Stimulated activated CD4-positive, alpha-beta T cell treated with anti-CD3 and anti-CD28 coated beads, Interleukin-15, amount 100 ng/mL, for 24 hours (primary cell): Measurements from ENCODE around the gene BEX2.
A peak's percentile ranks its signal among the peaks of the same experiment; 100 is the strongest.
"Not testable (repeated sequence)": the region's sequence is repeated elsewhere in the genome, so short reads cannot be mapped to it uniquely, and the experiment has no call there.

Experiments used
- DNase-seq: peaks from one replicate; pipeline ENCODE4 v3.0.0-alpha.2; 2020

The BEX2 gene

DNA sequence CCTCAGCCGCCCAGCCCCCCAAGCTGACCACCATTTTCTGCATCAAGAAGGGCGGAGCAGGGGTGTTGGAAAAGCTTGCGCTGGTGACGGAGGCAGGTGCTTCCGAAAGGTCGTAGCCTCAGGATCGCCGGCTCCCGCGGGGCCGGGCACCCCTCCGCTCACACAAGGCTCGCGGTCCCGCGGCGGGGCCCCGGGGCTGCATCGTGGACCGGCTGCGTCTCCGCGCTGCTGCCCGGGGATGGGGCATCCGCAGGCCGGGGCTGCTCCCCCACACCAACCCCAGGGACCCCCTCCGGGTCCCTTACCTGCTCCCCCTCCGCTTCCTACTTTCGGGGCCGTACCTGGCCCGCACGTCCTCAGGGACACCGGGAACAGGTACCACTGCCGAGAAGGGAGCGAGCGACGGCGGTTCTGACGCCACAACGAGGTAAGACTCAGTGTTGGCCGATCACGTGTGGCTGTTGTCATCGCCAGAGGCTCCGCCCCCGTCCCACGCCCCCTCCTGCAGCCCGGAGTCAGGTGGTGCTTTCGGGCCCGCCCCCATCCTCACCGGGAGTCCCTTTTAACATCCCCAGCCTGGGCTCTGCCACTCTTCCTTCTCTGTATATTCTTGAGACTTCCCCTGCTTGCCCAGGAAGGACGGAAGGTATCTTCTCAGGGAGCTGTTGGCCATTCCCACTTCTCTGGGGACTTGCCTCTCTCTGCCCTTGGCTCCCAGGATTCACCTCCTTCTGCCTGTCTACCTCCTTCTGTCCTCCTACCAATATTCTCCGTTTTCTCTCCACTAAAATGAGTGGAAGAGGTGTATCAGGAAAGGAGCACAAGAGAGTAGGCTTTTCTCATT is at the start of gene BEX2:
BEX2 (minus strand) TSS at position 436 of the 844 bp plus-strand sequence. CDS start 1,014 bp downstream, outside the sequence.
- peak; percentile 88 for DNase-seq

DNA sequence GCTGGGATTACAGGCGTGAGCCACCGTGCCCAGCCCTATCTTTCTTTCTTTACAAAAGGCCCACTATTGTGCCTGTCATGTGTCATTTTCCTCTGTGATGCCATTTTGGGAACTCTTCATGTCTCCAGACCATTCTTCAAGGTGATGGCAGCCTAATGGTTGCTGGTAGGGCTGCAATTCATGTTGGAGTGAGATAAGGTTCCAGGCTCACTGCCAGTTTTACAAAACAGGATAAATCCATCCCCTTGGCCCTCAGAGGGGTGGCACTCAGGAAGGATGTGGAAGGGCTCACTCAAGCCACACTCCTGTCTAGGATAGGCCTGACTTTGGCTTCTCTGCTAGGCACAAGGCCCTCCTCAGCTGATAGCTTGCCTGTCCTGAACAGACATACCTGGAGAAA is 49.3 kb upstream of the BEX2 start:
- DNase-seq = no peak

DNA sequence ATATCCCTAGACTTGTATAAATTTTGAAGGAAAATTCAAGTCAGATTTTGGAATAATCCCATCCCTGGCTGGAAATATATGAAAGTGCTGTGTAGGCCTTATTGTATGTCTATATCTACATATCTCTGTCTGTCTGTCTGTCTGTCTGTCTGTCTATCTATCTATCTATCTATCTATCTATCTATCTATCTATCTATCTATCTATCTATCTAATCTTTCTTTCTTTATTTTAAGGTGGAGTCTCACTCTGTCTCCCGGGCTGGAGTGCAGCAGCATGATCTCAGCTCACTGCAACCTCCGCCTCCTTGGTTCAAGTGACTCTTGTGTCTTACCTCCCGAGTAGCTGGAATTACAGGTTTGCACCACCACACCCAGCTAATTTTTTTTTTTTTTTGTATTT is 48.8 kb upstream of the BEX2 start:
- DNase-seq = not testable (repeated sequence)

GRCh38 chrX:103357871-103358270 is 47.1 kb upstream of the BEX2 start:
- no peak for DNase-seq

GRCh38 chrX:103356858-103357257 is 46.1 kb upstream of the BEX2 start:
- DNase-seq = no peak

DNA sequence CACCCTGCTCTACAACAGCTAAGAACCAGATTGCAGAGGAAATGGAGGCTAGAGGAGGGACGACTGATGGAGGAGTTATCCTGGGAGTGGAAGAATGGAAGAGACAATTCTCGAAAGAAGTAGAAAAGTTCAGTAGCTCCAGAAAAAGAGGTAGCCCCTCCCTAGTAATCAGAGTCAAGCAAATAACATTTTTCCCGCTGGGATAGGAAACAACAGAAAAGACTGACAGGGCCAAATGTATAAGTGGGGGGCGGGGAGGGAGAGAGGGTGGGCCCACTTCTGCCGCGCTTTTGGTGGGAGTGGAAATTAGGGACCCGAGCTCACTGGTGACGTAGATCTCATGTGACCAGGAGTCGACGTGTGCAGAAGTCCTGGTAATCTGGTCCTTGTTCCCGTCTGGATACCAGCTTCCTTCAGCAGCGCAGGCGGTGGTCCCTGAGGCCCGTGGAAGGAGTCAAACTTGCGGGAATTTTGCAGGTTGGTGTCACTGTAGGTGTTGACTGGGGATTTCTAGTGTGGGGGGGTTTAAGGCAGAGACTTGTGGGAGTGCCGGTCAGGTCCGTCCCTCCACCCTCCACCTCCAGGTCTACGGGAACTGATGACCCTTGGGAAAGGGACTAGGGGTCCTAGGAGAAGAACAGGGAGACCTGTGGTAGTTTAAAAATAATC is 45.5 kb upstream of the BEX2 start, which contains the start of gene TCEAL9:
TCEAL9 (plus strand) TSS at position 377 of the 669 bp plus-strand sequence. CDS start 1,179 bp downstream, outside the sequence.
- no peak for DNase-seq

GRCh38 chrX:103347682-103348397 is 37.0 kb upstream of the BEX2 start:
- DNase-seq = no peak

GRCh38 chrX:103344606-103345005 is 33.8 kb upstream of the BEX2 start:
- DNase-seq = no peak

DNA sequence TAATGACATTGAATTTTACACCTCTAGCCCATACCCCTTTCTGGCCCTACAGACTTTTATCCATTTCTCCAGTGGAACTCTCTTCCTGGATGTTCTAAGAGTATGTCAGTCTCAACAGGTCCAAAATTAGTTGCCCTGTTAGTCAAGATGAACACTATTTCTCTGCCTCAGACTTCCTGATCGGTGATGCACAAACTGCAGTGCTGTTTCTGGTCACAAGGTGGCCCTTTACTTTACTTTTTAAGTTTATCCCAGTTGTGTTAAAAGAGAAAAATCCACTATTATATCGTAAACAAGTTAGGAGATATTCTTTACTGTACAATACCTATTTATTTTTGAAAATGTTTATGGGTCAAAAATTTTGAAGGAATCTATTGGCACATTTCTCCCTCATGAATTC is 32.3 kb upstream of the BEX2 start:
- DNase-seq = peak; percentile 42

- no peak for DNase-seq
Observed at GRCh38 chrX:103338663-103339062, 27.9 kb upstream of the BEX2 start.

- no peak for DNase-seq
Observed at GRCh38 chrX:103330681-103331288, 20.0 kb upstream of the BEX2 start.

DNA sequence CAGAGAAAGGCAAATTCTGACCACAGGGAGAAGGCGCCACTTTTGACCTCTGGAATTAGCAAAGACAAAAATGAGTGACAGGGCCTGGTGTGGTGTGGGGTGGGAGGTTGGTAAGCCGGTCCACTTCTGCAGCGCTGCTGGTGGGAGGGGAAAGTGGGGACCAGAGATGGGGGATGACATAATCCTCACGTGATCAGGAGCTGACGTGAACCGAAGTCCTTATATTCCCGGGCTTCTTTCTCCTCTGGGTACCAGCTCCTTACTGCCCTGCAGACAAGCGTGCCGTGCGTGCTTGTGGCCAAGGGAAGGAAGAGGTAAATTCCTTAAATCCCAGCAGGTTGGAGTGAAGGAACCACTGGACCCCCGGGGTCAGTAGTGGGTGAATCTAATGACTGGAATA is 19.2 kb upstream of the BEX2 start, which contains the start of gene TCEAL7:
TCEAL7 (plus strand) TSS at position 249 of the 400 bp plus-strand sequence. CDS start 1,165 bp downstream, outside the sequence.
- no peak for DNase-seq

DNA sequence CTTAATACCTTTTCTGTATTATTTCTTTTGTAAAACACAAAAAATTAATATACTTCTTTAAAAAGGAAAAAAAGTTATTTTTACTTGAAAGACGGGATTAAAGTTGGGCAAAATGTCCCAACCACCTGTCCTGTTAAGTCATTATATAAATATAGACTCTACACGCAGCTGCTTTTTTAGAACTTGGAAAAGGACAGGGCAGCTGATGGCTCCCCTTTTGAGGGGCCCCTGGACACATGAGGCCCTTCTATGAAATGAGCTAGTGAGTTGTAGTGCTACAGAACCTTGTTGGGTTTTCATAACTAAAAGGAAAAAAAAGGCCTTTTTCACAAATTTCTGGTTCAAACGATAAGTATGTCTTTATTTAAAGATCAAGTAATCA is 600 bp upstream of the BEX2 start:
- no peak for DNase-seq

DNA sequence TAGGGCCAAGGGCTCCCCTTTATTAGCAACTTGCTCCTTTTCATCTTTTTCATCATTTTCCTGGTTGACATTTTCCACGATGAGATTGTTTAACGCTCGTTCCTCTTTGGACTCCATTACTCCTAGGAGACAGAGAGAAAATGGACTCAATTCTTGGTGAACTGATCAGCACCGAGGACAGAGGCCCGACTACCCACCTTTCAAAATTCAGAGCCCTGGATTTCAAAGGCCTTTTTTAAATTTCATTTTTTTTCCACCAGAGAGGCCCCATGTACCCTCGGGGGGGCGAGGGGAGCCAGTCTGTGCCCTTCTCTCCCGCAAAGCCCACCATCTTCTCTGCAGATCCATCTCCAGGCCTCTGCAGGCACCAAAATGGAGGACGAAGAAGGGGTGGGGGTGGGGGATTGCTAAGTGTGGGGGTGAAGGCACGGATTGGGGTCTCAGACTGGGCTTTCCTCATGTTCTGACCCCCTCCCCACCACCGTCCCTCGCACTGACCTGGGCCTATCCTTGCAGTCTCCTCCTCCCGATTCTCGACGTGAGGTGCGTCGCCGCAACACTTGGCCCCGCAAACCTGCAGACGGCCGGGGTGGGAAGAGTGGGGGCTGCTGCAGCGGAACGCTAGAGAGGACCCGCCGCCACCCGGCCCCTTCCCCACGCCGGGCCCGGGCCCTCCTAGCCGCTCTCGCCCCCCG is 783 bp downstream of the BEX2 start:
- DNase-seq = peak; percentile 3

- not testable (repeated sequence) for DNase-seq
Observed at GRCh38 chrX:103305666-103306065, 5.1 kb downstream of the BEX2 start.

GRCh38 chrX:103304705-103305104 is 6.1 kb downstream of the BEX2 start:
- no peak for DNase-seq

DNA sequence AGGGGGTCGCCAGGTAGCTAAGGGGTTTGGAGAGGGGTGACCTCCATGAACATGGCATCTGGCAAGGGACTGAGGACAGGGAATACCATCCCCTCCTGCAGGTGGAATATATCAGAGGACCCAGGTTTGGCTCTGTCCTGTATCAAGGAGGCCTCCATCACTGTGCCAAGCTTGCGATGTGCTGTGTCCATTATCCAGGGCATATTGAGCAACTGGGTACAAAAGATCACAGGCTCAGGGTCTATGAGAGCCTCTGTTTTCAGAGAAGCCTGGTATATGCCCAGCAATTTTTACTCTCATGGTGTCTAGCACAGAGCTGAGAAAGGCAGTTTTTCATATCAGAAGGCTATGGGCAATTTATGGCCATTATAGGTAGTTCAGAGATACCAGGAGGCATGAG is 17.7 kb downstream of the BEX2 start:
- DNase-seq = no peak

GRCh38 chrX:103279624-103280023 is 31.2 kb downstream of the BEX2 start:
- DNase-seq = no peak

GRCh38 chrX:103276581-103277002 is 34.2 kb downstream of the BEX2 start, which contains the start of gene TCEAL5:
Gene TCEAL5 (minus strand): TSS chrX:103276750. CDS start chrX:103274563, 2,187 bp downstream.
- DNase-seq = no peak

- no peak for DNase-seq
Observed at GRCh38 chrX:103275947-103276567, 34.7 kb downstream of the BEX2 start.

GRCh38 chrX:103274284-103274683 is 36.5 kb downstream of the BEX2 start:
- DNase-seq = no peak
